GM21619 (cell line): ENCODE results near the gene ANTXR2.

Experiments
- ATAC-seq: cut with Tn5 transposase; IDR thresholded peaks from one replicate; pipeline ENCODE4 v1.9.1; 2021; ENCODE audit not compliant: unreplicated experiment

ANTXR2 gene

DNA sequence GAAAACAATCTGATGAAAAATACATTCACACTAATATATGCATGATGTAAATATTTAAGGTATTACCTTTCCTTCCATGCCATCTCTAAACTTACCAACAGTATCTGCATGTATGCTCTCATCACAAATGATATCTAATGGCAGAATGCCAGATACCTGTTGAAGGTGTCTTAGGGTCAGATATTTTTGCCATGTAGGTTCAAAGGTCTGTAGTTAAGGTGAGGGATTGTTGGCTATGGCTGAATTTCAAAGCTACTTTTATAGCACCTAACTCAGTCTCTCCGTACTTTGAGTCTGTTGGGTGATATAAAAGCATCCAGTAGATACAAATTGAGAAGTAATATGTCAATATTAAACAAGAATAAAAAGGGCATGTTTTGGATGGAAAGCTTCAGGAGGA is 19.8 kb upstream of the ANTXR2 start:
- ATAC-seq: no peak

DNA sequence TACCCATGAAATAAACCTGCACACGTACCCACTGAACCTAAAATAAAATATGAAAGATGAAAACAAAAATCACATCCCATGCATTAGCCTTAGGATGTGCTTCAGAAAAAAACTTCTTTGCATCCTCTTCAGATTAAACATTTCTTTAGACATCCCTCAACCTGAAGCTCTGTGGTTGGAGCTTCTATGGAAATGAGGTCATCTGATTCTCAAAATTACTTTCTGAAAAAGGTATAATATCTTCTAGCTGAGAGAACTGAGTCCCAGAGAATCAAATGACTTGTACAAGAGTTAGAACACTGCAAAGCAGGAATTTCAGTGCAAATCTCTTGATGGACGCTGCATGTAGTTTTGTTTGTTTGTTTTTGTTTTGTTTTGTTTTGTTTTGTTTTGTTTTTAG is 19.1 kb upstream of the ANTXR2 start:
- no peak for ATAC-seq

DNA sequence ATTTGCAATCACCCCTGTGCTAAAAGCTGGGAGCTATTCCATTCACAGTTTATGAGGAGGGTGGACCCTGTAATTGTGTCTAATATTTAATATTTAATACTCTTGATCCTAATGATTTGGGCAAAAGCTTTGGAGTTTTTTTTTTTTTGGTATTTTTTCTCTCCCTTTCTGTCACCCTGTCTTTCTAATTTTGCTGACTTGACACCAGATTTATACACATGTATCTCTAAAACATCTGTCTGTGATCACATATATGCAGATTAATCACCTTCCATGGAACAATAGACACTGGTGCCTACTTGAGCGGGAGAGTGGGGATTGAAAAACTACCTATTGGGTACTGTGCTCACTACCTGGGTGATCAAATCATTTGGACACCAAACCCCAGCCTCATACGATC is 18.7 kb upstream of the ANTXR2 start:
- no peak for ATAC-seq

DNA sequence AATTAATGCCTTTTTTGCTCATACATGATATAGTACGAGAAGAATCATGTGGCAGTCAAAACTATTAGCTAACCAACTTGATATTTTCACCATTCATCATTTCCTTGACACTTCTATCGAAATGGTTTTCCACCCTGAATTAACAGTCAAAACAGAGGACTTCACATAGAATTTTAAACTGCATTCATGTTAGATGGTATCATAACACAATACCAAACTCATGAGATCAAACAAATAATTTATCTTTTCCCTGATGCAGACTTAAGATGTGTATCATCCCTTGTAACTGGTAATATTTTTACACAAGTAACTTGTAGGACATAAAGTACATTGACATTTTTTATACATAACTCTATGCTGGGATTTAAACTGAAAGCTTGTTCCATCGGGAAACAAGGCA is 18.2 kb upstream of the ANTXR2 start:
- ATAC-seq: no peak

DNA sequence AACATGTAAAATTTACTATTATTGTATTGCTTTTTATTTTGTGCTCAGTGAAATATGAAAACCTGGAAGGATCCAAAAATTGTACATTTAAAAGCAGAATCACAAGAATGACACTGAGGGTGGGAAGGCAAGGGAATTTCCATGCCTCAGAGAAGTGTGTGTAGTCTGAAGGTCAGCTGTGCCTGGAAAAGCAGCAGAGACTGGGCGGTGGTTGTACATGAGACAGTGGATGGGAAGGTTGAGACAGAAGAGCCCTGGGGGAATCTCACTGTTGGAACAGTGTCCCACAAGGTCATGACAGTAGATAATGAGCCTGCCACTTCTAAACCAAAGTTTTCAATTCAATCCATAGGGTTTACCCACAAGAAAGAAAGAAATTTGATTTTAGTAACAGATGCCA is 17.1 kb upstream of the ANTXR2 start:
- no peak for ATAC-seq

DNA sequence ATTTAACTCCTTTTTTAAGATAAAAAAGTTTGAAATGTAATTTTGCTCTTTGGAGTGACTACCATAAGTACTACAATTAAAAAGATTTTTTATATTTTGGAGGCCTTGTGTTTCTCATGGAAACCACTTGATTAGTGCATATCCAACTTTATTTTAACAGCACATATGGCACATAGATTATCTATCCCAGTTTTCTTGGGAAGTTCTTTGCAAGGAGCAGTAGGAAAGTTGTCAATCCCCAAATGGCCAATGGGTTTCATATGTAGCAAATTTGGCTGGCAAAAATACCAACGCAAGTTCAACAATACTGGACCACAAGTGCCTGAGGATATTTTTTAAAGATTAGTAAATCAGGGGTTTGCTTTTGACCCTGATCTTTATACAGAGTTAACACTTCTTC is 15.4 kb upstream of the ANTXR2 start:
- no peak for ATAC-seq

DNA sequence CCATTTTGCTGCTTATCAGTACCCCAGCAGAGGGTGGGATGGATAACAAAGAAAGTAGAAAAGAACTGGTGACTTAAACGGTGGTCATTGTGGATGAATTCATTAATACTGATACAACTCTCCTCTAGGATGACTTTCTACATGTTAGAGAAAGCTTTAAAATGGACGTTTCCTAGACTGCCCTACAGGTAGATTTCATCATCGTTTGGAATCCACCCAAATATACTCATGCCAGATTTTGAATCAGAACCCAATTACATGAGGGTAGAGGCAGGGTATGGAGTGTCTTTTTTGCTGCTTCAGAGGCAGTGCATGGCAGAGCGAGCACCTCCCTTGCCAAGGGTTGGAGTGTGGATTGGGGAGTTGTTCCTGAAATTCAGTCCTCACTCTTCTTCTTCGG is 13.3 kb upstream of the ANTXR2 start:
- ATAC-seq: no peak

DNA sequence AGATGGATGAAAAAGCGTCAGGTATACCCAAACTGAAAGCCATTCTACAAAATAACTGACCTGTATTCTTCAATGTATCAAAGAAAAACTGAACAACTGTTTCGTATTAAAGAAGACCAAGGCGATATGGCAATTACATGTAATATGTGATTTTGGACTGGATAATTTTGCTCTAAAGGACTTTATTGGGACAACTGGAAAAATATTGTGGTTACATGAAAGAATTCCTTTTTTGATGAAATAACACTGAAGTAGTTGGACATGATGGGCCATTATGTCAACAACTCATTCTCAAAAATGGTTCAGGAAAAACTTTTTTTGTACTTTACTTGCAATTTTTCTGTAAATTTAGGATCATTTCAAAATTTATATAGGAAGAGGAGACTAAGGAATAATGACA is 12.1 kb upstream of the ANTXR2 start:
- no peak for ATAC-seq

DNA sequence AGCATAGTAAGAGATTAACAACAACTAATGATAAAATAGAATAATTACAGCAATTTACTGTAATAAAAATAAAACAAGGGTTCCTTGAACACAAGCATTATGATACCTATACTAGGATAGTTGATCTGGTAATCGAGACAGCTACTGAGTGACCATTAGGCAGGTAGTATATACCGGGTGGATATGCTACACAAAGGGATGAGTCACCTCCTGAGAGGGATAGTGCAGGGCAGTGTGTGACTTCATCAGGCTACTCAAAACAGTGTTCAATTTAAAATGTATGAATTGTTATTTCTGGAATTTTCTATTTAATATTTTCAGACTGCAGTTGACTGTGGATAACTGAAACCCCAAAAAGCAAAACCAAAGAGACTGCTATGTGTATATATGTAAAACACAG is 9.7 kb upstream of the ANTXR2 start:
- ATAC-seq: no peak

DNA sequence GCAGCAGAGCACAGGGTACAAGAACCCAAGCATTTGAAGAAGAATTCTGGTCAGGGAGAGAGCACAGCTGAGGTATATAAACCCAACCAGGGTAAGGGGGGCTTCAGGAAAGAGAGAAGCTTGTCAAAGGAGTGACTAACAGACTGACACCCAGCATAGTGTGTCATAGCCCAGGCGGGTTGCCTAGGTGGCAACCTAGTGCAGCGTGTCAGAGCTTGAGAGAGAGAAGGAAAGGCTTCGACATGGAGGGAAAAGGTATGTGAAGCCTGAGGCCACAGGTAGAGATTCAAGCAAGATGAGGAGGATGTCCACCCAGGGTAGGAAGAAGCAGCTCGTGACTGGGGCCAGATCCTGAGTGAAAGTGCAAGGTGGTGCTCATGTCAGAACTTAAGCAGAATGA is 8.5 kb upstream of the ANTXR2 start:
- no peak for ATAC-seq

DNA sequence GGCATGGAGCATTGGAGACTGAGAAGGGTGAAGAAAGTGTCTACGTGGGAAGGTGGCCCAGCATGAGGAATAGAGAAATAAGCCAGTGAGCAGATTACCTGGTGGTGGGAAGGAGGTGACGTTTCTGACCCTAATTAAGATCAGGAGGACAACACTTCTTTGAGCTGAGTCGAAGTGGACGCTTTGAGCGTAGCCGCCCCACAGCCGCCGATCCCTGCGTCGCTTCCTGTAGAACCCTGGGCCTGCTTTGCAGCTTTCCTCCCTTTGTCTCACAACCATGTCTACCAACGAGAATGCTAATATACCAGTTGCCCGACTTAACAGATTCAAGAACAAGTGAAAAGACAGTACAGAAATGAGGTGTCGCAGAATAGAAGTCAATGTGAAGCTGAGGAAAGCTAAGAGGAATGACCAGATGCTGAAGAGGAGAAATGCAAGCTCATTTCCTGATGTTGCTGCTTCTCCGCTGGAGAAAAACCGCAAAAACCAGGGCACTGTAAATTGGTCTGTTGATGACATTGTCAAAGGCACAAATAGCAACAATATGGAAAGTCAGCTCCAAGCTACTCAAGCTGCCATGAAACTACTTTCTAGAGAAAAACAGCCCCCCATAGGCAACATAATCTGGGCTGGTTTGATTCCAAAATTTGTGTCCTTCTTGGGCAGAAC is 6.4 kb upstream of the ANTXR2 start:
- no peak for ATAC-seq

DNA sequence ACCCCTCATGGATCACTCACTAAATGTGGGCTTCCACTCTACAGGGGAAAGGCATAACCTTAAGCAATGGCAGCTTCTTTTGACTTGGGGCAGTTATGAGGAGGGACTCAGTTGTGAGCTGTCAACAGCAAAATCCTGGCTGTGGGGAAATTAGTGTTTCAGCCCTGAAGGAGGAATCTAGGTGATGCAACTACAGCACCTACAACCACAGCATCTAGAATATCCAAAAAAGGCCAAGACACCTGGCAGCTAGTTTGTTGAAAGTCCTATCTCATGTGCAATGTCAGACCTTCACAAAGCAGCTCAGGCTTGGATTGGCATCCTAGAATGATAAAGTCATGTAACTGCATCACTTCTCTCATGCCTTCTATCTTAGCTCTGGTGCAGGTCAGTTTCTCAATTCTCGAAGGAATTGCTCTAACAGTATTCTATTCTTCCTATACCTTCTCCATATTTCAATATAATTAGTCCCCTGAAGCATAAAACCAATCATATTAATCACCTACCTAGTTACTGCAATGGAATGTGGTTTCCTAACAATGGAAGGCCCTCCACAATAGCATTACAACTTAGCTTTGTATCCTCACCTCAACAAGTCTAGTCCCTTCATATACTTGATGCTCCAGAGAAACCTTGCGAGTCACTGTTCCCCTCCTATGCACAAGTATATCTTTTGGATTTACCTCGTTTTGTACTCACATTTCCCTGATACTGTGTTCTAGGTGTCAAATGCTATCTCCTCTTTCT is 5.5 kb upstream of the ANTXR2 start:
- no peak for ATAC-seq

DNA sequence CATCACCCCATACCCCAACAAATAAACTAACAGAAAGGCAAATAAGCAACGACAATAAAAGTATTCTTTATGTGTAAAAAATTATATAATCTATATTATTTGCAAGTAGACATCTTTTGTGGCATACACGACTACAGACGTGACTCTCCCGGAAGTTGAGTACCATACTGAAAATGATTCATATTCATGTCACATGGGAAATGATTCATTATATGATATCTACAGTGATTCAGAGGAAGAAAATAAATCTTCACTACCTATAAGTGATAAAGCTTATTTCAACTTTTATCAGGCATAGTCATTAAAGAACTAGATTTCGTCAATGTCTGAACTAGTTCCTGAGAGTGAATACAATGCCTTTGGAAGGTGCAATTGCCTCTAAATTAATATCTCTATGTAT is 4.6 kb upstream of the ANTXR2 start:
- ATAC-seq: no peak

DNA sequence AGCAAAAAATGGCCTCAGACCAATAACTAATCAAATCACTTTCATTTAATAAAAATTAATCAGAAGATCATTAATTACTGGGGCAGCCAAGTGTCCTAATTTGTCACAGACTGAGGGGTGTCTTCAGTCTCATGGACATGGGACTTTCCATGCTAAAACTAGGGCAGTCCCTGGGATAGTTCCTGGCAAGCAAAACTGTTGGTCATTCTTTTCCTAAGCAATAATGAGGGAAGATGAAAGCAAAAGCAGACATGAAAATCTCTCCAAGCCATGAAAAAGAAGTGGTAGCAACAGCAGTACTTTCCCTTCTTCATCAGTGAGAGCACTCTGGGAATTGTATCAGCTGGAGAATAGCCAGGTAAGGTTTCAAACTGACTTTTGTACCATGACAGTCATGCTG is 3.7 kb upstream of the ANTXR2 start:
- no peak for ATAC-seq

DNA sequence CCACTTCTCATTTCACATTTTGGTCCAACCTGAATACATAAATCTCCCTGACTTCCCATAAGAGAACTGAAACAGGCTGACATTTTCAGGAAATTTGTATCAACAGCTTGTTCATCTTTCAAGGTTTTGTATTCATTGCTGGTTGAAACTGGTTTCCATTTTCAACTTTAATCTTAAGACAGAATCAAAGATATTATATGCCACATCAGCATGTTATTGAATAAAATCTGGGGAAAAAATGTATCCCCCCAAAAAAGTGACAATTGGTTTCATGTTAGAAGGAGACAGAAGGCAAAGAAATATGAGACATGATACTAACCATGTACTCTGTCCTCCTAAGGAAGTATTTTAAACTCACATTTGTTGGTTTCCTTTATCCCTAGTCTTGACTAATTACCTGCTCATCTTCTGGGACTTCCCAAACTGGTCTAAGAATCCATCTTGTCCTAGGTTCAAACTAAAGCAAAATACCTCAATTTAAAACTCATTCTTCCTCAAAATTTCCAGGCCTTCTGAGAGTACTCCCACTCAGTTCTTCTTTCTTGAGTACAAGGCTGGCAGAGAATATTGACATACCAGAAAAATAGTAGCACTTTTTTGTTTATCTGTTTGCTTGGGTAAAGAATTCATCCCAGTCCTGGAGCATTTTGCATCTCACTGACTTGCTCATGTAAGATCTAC is 3.1 kb upstream of the ANTXR2 start:
- ATAC-seq: no peak

DNA sequence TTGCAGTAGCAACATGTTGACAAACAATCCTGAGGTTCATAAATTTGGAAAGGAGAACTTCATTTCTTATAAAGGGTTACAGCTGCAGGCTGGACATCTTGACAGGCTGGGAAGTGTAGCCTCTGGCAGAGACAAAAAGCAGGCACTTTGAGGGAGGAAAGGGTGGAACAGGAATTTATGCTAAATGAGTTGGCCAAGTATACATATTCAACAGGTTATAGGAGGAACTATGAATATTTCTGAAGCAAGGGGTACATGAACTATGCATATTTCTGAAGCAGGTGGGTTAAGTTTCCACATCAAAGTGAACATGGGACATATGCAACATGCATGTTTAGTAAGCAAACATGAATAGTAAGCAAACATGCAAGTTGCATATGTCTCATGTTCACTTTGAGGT is 1.6 kb upstream of the ANTXR2 start:
- no peak for ATAC-seq

DNA sequence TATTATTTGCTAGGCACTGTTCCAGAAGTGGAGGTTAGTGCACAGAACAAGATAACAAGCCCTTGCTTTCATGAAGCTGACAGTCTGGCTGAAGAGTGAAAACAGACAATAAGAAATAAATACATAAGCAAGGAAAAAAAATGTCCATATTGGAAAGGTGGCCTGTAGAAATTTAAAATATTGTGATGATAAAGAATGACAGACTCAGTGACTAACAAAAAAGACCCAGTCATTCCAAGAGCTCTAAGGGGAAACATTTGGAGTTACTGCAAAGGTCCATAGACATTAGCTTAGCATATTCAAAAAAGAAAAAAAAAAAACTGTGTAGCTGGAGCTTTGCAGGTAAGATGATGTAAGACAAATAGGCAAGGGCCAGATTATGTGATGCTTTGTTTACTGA is 1.0 kb upstream of the ANTXR2 start:
- no peak for ATAC-seq

DNA sequence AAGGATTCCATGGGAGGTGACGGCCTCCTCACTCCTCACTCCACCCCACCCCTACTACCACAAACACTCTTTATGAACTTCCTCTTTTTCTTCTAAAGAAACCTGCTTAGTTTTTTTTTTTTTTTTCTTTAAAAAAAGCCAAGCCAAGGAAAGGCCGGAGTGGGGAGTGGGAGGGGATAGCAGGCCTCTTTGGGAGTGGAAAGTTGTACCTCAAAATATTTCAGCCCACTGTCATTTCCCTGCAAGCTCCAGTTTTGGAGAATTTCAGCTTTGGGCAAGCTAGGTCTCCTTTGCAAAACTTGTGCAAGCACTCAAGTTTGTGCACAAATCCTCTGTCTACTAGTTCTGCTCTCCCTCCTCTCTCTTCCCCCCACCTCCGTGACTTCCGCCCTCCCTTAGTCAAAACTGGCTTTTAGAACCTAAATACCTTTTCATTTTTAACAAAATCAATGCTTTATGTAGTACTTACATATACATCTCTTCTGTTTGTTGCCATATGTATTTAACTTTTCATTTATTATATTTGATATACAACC is 512 bp upstream of the ANTXR2 start:
- ATAC-seq: peak; percentile 41

DNA sequence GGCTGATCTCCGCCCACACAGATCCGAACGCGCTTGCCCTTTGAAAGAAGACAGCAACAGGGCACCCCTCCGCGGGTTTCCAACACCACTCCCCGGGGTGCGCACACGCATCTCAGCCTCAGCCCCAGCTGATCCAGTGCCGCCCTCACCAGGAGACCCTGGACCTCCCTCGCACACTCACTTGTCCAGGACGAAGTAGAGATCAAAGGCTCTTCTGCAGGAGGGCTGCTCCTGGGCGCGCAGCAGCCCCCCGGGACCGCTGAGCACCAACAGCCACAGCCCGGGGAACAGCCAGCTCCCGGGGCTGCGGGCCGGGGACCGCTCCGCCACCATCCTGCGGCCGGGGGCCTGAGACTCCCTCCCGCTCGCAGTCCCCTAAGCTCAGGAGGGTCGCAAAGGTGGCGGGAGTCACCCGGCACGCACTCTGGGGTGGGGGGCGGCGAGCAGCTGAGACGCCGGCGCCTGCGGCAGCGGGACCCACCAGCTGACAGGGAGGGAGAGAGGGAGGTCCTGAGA is 743 bp downstream of the ANTXR2 start:
- ATAC-seq: peak; percentile 21

DNA sequence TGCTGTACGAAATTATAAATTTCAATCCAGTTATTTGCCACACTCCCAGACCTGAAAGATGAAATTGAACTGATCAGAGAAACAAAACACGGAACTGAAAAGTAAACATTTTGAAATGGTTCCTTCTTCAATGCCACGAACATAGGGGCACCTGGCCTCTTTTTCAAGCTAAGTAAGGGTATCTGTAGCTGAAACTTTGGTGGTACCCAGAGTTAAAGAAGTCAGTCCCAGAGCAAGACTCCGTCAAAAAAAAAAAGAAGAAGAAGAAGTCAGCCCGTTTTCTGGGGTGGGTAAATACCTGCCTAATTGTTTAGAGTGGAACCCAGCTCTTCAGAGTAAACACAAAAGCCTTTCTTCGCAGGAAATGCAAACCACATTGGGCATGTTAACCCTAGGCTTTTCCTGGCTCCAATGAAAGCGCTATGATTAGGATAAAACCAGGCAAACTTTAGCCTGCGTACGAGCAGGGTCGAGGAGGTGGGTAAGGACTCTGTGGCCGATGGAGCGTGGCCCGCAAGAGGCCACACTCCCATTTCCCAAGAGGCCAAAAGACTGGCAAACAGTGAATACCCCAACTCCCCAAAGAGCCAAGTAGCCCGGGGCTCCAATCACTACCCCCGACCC is 1.3 kb downstream of the ANTXR2 start:
- no peak for ATAC-seq

DNA sequence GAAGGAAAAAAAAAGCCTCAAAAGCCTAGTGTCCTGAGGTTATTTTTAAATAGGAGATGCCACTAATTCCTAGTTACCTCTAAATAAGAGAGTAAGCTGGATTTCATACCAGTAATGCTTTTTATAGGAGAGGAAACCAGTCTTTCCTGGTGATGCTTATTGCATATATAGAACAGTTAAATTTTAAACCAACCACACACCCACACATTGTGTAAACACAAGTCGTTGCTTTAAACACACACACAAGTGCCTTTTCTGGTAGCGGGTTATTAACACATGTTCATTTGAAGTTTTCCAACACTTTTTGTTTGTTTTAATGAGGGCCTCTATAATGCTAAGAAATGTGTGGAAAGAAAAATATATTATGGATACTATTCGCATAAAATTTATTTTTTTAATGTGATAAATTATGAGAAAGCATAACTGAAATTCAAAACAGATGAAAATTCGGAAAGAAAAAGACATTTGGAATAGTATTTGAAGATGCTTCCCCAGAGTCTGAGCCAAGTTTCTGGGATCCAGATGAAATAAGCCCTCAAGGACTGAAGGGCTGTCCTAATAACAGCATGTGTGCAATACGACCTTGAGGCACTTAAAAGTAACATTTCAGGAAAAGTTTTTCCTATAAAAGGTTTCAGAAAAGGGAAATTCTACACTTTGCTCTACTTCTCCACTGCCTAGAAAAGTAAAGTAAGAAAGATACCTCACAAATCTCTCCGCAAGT is 2.0 kb downstream of the ANTXR2 start:
- no peak for ATAC-seq
